Measurements from ENCODE around the gene CABLES1.
"Not testable (repeated sequence)": the region's sequence is repeated elsewhere in the genome, so short reads cannot be mapped to it uniquely, and the experiment has no call there.

CABLES1 gene

GRCh38 chr18:23143016-23143814, 7.9 kb downstream of the CABLES1 start:
- Histone ChIP-seq H3K9me3 (ENCODE audit: control insufficient read depth, insufficient read depth, low read length) (no peaks in the 10 kb centered on the region), H3K36me3 (ENCODE audit: insufficient read depth, low read length) (no peaks in the 10 kb centered on the region), H3K4me1 (ENCODE audit: insufficient read depth, low read length) (peaks cover 34% of the 10 kb centered on the region), H3K9ac (ENCODE audit: low read depth, low read length) (no peak overlapping the region)

GRCh38 chr18:23143815-23144261, 8.6 kb downstream of the CABLES1 start:
- H3K9me3 ChIP-seq (ENCODE audit: control insufficient read depth, insufficient read depth, low read length): no peaks in the 10 kb centered on the region
- H3K9ac ChIP-seq (ENCODE audit: low read depth, low read length): no peak overlapping the region
- peaks cover 34% of the 10 kb centered on the region for H3K4me1 ChIP-seq (ENCODE audit: insufficient read depth, low read length)
- H3K36me3 ChIP-seq (ENCODE audit: insufficient read depth, low read length): no peaks in the 10 kb centered on the region

GRCh38 chr18:23144640-23145039, 9.4 kb downstream of the CABLES1 start:
- H3K9me3 ChIP-seq (ENCODE audit: control insufficient read depth, insufficient read depth, low read length): no peaks in the 10 kb centered on the region
- H3K9ac ChIP-seq (ENCODE audit: low read depth, low read length): no peak overlapping the region
- H3K36me3 ChIP-seq (ENCODE audit: insufficient read depth, low read length): no peaks in the 10 kb centered on the region
- H3K4me1 ChIP-seq (ENCODE audit: insufficient read depth, low read length): peaks cover 34% of the 10 kb centered on the region

GRCh38 chr18:23145621-23146020, 10.3 kb downstream of the CABLES1 start:
- Histone ChIP-seq H3K4me1 (ENCODE audit: insufficient read depth, low read length) (peaks cover 34% of the 10 kb centered on the region), H3K9ac (ENCODE audit: low read depth, low read length) (no peak overlapping the region), H3K9me3 (ENCODE audit: control insufficient read depth, insufficient read depth, low read length) (no peaks in the 10 kb centered on the region), H3K36me3 (ENCODE audit: insufficient read depth, low read length) (no peaks in the 10 kb centered on the region)

- Histone ChIP-seq H3K9ac (ENCODE audit: low read depth, low read length) (no peak overlapping the region), H3K36me3 (ENCODE audit: insufficient read depth, low read length) (no peaks in the 10 kb centered on the region), H3K9me3 (ENCODE audit: control insufficient read depth, insufficient read depth, low read length) (no peaks in the 10 kb centered on the region), H3K4me1 (ENCODE audit: insufficient read depth, low read length) (peaks cover 25% of the 10 kb centered on the region)
Observed at GRCh38 chr18:23146861-23147469, 11.7 kb downstream of the CABLES1 start.

- Histone ChIP-seq H3K36me3 (ENCODE audit: insufficient read depth, low read length) (no peaks in the 10 kb centered on the region), H3K9ac (ENCODE audit: low read depth, low read length) (no peak overlapping the region), H3K4me1 (ENCODE audit: insufficient read depth, low read length) (peaks cover 11% of the 10 kb centered on the region), H3K9me3 (ENCODE audit: control insufficient read depth, insufficient read depth, low read length) (no peaks in the 10 kb centered on the region)
Observed at GRCh38 chr18:23148382-23148781, 13.1 kb downstream of the CABLES1 start.

GRCh38 chr18:23149570-23149969, 14.3 kb downstream of the CABLES1 start:
- no peak overlapping the region for H3K9ac ChIP-seq (ENCODE audit: low read depth, low read length)
- no peaks in the 10 kb centered on the region for H3K9me3 ChIP-seq (ENCODE audit: control insufficient read depth, insufficient read depth, low read length)
- H3K4me1 ChIP-seq (ENCODE audit: insufficient read depth, low read length): no peaks in the 10 kb centered on the region
- H3K36me3 ChIP-seq (ENCODE audit: insufficient read depth, low read length): no peaks in the 10 kb centered on the region

- no peaks in the 10 kb centered on the region for H3K9me3 ChIP-seq (ENCODE audit: control insufficient read depth, insufficient read depth, low read length)
- H3K36me3 ChIP-seq (ENCODE audit: insufficient read depth, low read length): no peaks in the 10 kb centered on the region
- peaks cover 14% of the 10 kb centered on the region for H3K4me1 ChIP-seq (ENCODE audit: insufficient read depth, low read length)
- H3K9ac ChIP-seq (ENCODE audit: low read depth, low read length): no peak overlapping the region
Observed at GRCh38 chr18:23151414-23152099, 16.3 kb downstream of the CABLES1 start.

GRCh38 chr18:23154030-23154429, 18.7 kb downstream of the CABLES1 start:
- Histone ChIP-seq H3K4me1 (ENCODE audit: insufficient read depth, low read length) (peaks cover 14% of the 10 kb centered on the region), H3K36me3 (ENCODE audit: insufficient read depth, low read length) (no peaks in the 10 kb centered on the region), H3K9ac (ENCODE audit: low read depth, low read length) (no peak overlapping the region), H3K9me3 (ENCODE audit: control insufficient read depth, insufficient read depth, low read length) (no peaks in the 10 kb centered on the region)

- Histone ChIP-seq H3K9ac (ENCODE audit: low read depth, low read length) (no peak overlapping the region), H3K4me1 (ENCODE audit: insufficient read depth, low read length) (peaks cover 14% of the 10 kb centered on the region), H3K36me3 (ENCODE audit: insufficient read depth, low read length) (no peaks in the 10 kb centered on the region), H3K9me3 (ENCODE audit: control insufficient read depth, insufficient read depth, low read length) (no peaks in the 10 kb centered on the region)
Observed at GRCh38 chr18:23154823-23155500, 19.7 kb downstream of the CABLES1 start.

- Histone ChIP-seq H3K9me3 (ENCODE audit: control insufficient read depth, insufficient read depth, low read length) (no peaks in the 10 kb centered on the region), H3K4me1 (ENCODE audit: insufficient read depth, low read length) (peaks cover 14% of the 10 kb centered on the region), H3K36me3 (ENCODE audit: insufficient read depth, low read length) (no peaks in the 10 kb centered on the region), H3K9ac (ENCODE audit: low read depth, low read length) (no peak overlapping the region)
Observed at GRCh38 chr18:23155537-23155936, 20.3 kb downstream of the CABLES1 start.

GRCh38 chr18:23156134-23156533, 20.8 kb downstream of the CABLES1 start:
- H3K36me3 ChIP-seq (ENCODE audit: insufficient read depth, low read length): no peaks in the 10 kb centered on the region

GRCh38 chr18:23158058-23158457, 22.8 kb downstream of the CABLES1 start:
- Histone ChIP-seq H3K9me3 (ENCODE audit: control insufficient read depth, insufficient read depth, low read length) (no peaks in the 10 kb centered on the region), H3K4me1 (ENCODE audit: insufficient read depth, low read length) (peaks cover 14% of the 10 kb centered on the region), H3K36me3 (ENCODE audit: insufficient read depth, low read length) (no peaks in the 10 kb centered on the region), H3K9ac (ENCODE audit: low read depth, low read length) (no peak overlapping the region)

More at GRCh38 chr18:23156134-23156533, 20.8 kb downstream of the CABLES1 start:
- H3K4me1 ChIP-seq (ENCODE audit: insufficient read depth, low read length): peaks cover 14% of the 10 kb centered on the region
- no peaks in the 10 kb centered on the region for H3K9me3 ChIP-seq (ENCODE audit: control insufficient read depth, insufficient read depth, low read length)
- no peak overlapping the region for H3K9ac ChIP-seq (ENCODE audit: low read depth, low read length)

- H3K9ac ChIP-seq (ENCODE audit: low read depth, low read length); H3K36me3 ChIP-seq (ENCODE audit: insufficient read depth, low read length); H3K9me3 ChIP-seq (ENCODE audit: control insufficient read depth, insufficient read depth, low read length): not testable (repeated sequence)
- peaks cover 14% of the 10 kb centered on the region for H3K4me1 ChIP-seq (ENCODE audit: insufficient read depth, low read length)
Observed at GRCh38 chr18:23158884-23159283, 23.6 kb downstream of the CABLES1 start.
